Measurements from ENCODE around the gene SEC61B.
"Not testable (repeated sequence)": the region's sequence is repeated elsewhere in the genome, so short reads cannot be mapped to it uniquely, and the experiment has no call there.

Gene SEC61B

DNA sequence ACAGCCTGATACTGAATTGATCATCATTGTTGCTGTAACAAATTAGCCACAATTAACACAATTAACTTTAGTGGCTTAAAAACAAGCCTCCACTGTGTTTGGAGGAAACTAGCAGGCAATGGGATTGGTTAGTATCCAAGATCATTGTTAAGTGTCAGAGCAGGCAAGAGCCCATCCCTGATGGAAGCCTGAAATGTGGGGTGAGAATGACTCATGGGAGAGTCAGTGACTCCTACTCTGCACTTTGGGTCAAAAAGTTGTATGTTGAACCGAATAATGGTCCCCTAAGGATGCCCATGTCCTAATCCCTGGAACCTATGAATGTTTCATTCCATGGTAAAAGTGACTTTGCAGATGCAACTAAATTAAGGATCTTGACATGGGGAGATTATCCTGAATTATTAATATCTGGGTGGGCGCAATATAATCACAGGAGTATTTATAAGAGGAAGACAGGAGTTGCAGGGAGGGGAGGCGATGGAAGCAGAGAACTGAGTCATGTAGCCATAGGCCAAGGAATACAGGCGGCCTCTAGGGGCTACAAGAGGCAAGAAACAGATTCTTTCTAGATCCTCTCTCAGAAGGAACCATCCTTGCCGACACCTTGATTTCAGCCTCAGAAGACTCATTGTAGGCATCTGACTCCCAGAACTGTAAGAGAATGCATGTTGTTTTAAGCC lies 29.2 kb upstream of the SEC61B start:
- no peak for DNase-seq (ENCODE audit: low spot score)

DNA sequence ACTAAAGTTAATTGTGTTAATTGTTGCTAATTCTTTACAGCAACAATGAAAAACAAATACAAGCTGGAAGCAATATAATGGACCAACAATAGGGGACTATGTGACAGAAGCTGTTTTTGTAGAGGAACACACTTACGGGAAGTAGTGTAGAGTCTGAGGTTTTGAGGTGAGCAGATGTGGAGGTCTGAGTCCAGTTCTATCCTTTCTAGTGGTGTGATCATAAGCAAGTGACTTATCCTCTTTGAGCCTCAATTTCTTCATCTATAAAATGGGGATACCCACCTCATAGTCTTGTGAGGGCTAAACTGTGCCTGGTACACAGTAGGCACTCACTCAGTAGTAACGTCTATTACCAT lies 28.6 kb upstream of the SEC61B start:
- no peak for DNase-seq (ENCODE audit: low spot score)

DNA sequence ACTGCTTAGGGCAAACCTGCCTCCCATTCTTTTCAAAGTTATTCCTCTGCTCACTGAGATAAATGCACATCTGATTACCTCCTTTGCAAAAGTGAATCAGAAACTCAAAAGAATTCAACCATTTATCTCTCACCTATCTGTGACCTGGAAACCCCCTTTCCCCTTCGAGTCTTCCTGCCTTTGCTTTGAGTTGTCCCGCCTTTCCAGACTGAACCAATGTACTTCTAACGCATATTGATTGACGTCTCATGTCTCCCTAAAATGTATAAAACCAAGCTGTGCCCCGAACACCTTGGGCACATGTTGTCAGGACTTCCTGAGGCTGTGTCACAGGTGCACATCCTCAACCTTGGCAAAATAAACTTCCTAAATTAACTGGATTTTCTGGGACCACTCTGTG lies 25.6 kb upstream of the SEC61B start:
- not testable (repeated sequence) for DNase-seq (ENCODE audit: low spot score)

DNA sequence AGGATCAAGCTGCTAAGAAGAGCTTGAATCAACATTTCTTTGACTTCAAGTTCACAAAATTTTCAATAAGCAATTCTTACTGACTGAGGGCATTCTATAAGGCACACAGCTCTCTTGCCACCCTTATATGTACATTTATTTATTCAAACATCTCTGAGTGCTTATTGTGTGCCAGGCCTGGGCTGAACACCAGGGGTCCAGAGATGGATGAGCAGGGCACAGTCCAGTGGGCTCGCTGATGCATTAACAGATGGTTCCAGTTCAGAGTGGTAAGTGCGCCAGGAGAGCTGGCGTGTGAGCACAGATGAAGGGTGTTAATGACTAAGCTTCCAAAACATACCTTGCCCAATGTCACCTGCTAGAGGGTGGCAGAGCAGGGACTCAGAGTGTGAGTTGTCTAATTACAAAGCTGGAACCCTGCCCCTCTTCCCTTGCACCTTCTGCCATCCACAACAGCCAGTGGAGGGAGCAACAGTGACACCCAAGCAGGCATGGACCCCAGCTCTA lies 24.9 kb upstream of the SEC61B start:
- DNase-seq (ENCODE audit: low spot score): no peak

DNA sequence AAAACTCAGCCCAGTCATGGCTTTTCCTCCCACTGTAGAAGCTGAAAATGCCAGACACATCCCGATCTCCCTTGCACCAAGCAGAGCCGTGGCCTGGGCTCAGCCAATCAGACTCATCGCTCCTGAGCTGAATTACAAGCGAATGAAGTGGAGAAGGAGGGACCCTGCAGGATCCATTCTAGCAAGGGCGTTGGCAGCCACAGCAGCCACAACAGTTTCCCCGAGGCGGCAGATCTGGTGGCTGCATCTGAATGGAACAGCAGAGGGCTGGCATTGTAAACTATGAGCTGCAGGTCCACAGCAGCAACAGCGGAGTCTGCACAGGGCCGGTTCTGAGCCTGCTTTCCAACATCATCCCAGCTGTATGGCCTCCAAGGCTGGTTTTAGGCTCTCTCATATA lies 24.1 kb upstream of the SEC61B start:
- DNase-seq (ENCODE audit: low spot score): no peak

DNA sequence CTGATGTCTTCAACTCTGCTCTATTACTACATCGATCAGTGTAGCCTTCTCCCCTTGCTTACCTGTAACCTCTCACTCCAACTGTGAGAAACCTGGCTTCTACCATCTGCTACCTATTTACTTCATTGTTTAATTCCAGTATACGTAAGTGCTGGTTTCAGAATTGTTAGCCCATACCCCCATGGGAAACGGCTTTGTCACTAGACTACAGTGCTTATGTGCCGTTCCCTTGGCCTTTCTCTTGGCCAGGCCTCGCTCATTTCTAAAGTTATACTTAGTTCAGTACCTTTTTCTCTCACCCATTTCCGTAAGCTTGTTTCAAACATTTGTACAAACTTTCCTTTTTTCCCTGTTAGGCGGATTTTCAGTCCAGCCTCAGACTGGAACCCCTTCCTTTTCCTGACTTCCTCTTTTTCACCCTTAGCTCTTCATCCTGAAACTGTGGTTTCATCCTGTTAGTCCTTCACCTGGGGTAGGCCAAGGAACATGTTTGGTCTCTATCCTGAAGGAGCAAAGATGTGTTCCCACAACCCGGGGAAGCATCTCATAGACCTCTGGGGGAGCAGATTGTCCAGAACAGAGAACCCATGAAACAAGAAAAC lies 22.0 kb upstream of the SEC61B start:
- no peak for DNase-seq (ENCODE audit: low spot score)

DNA sequence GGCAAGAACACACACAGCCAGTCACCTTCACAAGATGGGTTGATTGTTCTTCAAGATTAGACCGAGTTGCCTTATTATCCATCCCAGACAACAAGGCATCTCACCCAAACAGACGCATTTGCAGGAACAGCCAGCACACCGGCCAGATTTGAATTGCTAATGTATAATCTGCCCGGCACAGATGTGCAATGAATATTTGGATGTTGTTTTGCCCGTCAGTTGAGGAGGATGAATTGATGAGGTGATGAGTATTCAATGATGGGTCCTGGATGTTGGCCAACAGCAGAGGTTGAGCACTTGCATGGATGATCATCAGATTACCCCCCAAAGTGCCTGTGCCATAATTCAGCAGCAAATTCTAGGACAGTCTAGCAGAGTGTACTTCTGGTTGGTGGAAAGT lies 20.5 kb upstream of the SEC61B start:
- no peak for DNase-seq (ENCODE audit: low spot score)

DNA sequence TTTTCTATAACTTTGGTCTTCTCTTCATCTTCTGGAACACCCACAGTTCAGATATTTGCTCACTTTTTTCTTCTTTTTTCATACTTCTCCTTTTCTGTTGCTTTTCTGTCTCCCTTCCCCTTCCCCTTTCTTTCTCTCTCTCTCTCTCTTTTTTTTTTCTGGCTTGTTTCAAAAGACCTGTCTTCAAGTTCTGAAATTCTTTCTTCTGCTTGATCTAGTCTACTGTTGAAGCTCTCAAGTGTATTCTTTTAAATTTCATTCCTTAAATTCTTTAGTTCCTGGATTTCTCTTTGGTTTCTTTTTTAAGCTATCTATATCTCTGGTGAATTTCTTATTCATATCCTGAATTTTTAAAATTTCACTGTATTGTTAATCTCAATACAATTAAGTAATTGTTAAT lies 11.5 kb upstream of the SEC61B start:
- DNase-seq (ENCODE audit: low spot score): no peak

DNA sequence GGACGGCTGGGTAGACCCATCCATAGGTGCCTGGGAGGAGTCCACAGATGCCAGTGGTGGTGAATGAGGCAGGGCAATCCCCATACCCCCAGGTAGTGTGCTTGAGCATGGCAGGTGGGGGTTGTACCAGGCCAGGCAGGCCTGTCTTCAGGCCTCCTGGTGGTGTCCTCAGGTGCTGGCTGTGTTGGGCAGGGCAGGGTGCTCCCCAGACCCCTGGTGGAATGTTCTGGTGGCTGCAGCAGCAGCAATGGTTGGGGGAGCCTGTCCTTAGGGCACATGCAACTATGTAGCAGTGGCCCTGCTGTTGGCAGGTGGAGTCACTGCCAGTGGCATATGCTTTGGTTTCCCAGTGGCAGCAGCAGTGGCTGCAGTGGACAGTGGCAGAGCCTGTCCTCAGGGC lies 10.3 kb upstream of the SEC61B start:
- no peak for DNase-seq (ENCODE audit: low spot score)

DNA sequence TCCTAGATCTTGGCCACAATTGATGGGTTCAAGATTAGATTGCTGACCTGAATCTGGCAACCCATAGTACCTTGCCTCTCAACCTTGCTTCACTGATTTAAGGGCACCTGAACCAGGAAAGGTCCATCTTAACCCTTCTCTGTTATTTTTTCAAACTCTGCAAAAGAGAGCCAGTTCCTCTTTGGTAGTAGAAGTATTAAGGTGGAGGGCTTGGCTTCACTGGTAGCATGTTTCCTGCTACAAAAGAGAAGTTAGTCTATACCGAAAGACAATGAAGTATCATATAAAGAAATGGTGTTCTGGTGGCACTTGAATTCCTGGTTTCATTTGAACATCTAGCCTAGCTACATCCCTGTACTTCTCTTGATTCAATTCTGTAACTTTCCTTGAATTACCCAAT lies 8.9 kb upstream of the SEC61B start:
- DNase-seq (ENCODE audit: low spot score): no peak

DNA sequence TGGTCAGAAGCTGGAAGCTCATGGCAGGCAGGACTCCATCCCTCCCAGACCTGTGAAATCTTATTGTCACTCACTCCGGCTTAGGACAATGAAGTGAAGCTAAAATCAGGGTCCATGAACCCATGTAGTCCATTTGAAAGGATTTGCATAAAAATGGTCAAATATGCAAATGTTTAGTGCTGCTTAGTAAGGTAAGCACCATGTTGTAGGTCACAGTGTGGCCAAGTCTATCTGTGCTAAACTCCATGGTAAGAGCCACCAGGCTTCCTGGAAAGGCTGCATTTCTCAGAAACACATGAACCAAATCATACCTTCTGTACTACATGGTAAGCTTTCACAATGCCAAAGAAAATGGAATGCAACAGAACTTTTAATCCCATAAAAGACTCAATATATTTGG lies 6.0 kb upstream of the SEC61B start:
- DNase-seq (ENCODE audit: low spot score): no peak

DNA sequence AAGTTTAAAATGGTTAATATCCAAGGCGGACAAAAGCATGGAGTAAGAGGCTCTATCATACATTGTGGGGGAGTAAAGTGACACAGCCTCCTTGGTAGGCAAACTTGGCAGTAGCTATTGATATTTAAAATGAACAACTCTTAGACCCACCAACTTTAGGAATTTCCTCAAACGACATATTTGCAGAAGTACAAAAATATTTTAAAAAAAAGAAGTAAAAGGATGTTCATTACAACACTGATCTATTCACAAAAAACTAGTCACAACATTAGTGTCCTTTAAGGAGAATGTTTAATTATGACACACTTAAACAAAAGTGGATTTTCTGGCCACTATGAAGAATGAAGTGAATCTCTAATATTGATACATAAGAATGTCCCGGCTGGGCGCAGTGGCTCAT lies 2.1 kb upstream of the SEC61B start:
- no peak for DNase-seq (ENCODE audit: low spot score)

DNA sequence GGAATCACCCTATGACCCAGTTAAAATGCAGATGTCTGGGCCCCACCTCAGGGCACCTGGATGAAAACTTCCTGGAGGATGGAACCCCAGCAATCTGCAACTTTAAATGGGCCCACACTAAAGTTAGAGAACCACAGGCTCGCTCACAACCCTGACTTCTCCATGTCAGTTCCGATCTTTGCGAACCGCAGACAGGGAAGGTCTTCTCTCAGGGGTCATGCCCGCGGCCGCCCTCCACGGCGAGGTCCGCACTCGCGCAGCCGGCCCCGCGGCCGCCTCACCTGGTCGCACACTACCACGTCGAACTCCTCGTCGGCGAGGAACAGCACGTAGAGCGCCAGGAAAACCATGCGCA lies 839 bp upstream of the SEC61B start:
- DNase-seq (ENCODE audit: low spot score): no peak

DNA sequence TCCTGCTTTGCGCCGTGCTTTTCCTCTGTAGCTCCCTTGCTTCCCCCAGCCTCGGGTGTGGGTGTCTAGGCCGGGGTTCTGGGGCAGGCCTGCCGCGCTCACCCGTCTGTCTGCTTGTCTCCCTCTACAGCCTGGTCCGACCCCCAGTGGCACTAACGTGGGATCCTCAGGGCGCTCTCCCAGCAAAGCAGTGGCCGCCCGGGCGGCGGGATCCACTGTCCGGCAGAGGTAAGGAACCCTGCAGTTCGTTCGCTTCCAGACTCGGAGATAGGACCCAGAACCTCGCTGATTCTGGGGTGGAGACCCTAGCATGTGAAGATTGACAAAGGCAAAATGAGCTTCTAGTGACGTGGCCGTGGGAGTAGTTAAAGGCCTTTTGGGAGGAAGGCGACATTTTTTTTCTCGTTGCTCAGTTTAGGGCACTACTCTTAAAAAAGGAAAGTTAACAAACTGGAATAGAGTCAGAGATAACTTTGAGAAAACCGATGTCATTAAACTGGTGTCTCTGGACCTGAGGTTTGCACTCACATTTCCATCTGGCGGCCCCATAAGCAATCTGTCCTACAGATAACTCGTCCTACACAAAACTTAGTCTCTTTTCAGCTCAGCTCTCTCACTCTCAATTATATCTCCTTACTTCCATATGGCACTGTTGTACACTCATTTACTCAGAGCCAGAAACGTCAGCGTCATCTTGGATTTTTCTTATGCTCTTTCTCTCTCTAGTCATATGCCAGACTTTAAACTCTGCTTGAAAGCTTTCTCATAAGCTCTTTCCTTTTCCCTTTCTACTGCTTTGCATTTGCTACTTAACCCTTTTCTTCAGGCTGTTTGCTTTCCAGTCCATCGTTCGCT lies 561 bp downstream of the SEC61B start:
- DNase-seq (ENCODE audit: low spot score): no peak

DNA sequence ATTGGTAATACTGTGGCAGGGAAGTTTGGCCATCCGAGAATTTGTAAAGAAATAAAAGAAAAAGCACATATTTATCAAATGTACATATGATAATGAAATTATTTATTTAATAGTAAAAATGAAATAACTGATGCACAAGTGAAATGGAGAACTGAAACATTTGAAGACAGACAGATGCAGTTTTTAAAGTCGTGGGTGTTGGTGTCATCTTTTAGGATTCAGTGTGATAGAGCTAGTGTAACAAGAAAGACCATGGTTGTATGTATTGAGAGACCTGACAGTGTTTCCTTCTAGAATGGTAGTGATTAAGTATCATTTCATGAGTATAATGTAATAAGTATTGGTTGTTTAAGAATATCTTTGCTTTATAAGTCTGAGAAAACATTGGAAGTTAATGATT lies 2.4 kb downstream of the SEC61B start:
- no peak for DNase-seq (ENCODE audit: low spot score)

DNA sequence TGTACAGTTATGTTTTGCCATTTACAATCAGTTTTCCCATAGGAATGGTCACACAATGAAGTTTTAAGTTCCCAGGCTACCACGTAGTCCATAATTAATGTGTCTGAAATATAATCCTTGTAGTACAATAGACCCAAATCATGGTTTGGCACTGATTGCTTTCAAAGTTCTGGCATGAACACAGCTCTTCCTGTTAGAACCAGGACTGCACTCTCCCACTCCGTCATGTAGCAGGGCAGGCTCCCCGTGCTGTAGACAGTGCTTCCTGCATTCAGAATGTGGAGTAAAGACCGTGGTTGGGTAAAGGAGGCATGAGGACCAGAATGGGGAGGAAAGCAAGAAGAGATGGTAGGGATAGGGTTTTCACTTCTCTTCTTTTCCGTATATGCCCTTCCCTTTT lies 4.0 kb downstream of the SEC61B start:
- no peak for DNase-seq (ENCODE audit: low spot score)

DNA sequence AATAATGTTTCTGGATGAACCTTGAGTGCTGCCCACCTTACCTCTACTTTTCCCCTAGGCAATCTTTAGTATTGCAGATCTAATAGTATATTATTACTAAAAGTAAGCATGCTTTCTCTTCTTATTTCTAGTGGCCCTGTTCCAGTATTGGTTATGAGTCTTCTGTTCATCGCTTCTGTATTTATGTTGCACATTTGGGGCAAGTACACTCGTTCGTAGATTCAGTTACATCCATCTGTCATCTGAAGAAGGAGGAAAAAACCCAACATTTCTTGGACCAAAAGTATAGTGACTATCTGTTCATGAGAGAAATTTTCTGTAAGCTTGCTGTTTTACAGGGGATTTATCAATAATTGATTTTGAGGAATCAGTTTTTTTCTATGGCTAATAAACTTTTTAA lies 8.1 kb downstream of the SEC61B start:
- DNase-seq (ENCODE audit: low spot score): no peak

DNA sequence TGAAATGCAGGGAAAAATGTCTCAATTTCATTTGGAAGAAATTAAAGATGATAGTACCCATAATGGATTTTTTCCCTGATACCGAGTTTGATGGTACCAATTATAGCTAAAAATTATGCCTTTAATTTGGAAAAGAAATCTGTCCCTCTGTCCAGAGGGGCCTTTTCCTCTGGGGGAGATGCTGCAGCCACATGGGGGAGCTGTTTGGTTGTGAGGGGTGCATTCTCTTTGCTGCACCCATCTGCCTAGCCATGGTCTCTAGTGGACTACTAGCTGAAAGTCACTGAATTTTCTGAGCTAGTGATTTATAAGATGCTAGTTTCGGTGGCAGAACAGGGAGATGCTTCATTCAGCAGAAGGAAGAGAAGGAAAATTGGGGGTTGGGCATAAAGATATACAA lies 9.6 kb downstream of the SEC61B start:
- DNase-seq (ENCODE audit: low spot score): no peak

DNA sequence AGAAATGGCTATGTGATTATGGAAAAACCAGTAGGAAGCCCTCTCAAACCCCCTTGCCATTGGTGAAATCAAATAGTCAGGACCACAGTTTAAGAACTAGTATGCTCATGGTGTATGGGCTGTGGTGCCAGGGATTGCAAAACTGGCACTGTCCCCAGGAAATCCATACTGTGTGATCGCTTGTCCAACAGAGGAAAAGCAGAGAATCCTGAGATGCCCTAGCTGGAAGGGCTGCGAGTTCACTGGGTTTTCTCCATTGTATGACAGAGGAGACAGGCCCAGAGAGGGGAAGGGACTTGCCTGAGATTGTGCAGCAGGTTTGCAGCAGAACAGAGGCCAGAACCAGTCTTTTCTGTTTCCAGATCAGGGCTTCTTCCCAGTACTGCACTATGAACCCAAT lies 12.5 kb downstream of the SEC61B start:
- DNase-seq (ENCODE audit: low spot score): no peak

DNA sequence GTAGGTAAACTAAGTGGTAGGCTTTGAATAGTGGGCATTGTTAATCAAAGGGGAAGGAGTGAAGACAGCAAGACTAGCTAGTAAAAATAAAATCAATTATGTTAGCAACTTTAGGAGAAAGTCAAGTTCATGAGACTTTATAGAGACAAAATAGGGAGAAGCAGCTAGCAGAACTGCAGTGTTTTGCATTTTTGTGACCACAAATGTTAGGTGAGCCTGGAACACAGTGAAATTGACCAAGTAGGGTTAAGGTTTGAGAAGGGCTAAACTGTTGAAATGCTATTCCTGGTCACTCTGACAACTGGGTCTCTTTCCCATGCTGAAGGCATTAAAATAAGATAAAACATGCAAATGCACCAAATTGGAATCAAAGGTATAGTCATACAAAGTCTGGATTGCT lies 13.0 kb downstream of the SEC61B start:
- DNase-seq (ENCODE audit: low spot score): no peak

DNA sequence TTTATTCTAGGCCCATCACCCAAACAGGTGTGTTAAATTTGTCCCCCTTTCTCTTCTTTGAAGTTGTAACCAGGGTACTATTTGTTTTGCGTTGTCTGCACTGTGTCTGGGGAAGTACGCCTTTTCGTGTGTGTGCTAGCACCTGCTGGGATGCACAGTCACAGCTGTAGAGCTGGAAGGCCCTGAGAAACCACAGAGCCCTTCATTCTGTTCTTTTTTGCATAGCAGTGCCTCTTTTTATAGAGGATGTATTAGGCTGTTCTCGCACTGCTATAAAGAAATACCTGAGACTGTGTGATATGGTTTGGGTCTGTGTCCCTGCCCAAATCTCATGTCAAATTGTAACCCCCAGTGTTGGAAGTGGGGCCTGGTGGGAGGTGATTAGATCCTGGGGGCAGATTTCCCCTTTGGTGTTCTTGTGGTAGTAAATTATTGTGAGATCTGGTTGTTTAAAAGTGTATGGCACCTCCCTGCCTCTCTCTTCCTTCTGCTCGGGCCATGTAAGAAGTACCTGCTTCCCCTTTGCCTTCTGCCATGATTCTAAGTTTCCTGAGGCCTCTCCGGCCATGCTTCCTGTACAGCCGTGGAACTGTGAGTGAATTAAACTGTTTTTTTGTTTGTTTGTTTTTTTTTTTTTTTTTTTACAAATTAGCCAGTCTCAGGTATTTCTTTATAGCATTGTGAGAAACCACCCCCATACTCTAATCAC lies 14.0 kb downstream of the SEC61B start:
- no peak for DNase-seq (ENCODE audit: low spot score)

DNA sequence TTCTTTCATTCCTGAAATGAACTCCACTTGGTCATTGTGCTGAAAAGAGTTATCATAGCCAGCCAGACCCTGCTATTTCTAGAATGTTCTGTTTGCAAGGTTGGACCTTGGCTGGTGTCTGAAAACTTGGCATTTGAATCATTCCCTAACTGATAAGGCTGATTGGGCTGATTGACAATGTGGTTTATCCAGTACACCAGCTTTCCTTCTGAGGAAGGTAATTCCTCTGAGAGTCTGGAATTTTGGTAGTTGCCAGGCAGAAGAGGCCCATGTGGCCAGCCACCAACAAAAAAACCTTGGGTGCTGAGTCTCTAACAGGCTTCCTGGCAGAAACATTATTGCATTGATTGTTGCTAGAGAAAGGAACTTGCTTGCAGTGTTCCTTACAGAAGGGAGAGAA lies 15.3 kb downstream of the SEC61B start:
- no peak for DNase-seq (ENCODE audit: low spot score)

DNA sequence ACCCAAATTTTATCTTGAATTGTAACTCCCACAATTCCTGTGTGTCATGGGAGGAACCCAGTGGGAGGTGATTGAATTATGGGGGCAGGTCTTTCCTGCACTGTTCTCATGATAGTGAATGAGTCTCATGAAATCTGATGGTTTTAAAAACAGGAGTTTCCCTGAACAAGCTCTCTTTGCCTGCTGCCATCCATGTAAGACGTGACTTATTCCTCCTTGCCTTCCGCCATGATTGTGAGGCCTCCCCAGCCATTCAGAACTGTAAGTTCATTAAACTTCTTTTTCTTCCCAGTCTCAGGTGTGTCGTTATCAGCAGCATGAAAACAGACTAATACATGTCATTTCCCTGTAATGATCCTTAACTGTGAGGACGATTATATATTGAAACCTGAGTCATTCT lies 15.8 kb downstream of the SEC61B start:
- not testable (repeated sequence) for DNase-seq (ENCODE audit: low spot score)
